Loucy (cell line): ENCODE measurements around the gene ZNF248.
"Not testable (repeated sequence)": the region's sequence is repeated elsewhere in the genome, so short reads cannot be mapped to it uniquely, and the experiment has no call there.

Experiments
- H2AFZ ChIP-seq: fragments of 200-600 bp; sonication (generic); 2 replicates; pipeline ENCODE4 v1.6.0; 2016; ENCODE audit warnings: antibody characterized with exemption, mild to moderate bottlenecking, low read length, moderate library complexity
- H3F3A ChIP-seq: fragments of 200-600 bp; 2 replicates; pipeline ENCODE4 v1.6.0; 2016; ENCODE audit warnings: antibody characterized with exemption, low read depth, mild to moderate bottlenecking
- H3K27me3 ChIP-seq: fragments of 200-600 bp; sonication (generic); 2 replicates; pipeline ENCODE4 v1.6.1; 2014; ENCODE audit warnings: low read length, mild to moderate bottlenecking; ENCODE audit not compliant: insufficient read depth, poor library complexity, severe bottlenecking
- H3K36me3 ChIP-seq: fragments of 200-600 bp; sonication (generic); 2 replicates; pipeline ENCODE4 v1.6.1; 2016; ENCODE audit warnings: low read length; ENCODE audit not compliant: insufficient read depth
- H3K4me1 ChIP-seq: fragments of 200-600 bp; sonication (generic); 2 replicates; pipeline ENCODE4 v1.5.1; 2014; ENCODE audit warnings: low read length, mild to moderate bottlenecking; ENCODE audit not compliant: insufficient read depth, poor library complexity, severe bottlenecking
- H3K4me2 ChIP-seq: fragments of 200-600 bp; sonication (generic); 2 replicates; pipeline ENCODE4 v1.6.0; 2014; ENCODE audit warnings: antibody characterized with exemption, low read length, low read depth, mild to moderate bottlenecking; ENCODE audit not compliant: poor library complexity, severe bottlenecking
- H3K4me3 ChIP-seq: fragments of 200-600 bp; sonication (generic); 2 replicates; pipeline ENCODE4 v1.5.1; 2014; ENCODE audit warnings: low read length, mild to moderate bottlenecking, mixed read lengths; ENCODE audit not compliant: poor library complexity, severe bottlenecking
- H3K79me2 ChIP-seq: fragments of 200-600 bp; sonication (generic); 2 replicates; pipeline ENCODE4 v1.6.1; 2014; ENCODE audit warnings: low read length; ENCODE audit not compliant: insufficient read depth
- H3K9ac ChIP-seq: fragments of 200-600 bp; sonication (generic); 2 replicates; pipeline ENCODE4 v1.6.0; 2014; ENCODE audit warnings: mild to moderate bottlenecking, low read depth, low read length, moderate library complexity; ENCODE audit not compliant: poor library complexity, severe bottlenecking
- H3K9me2 ChIP-seq: fragments of 200-600 bp; sonication (generic); replicated peaks from 2 replicates; pipeline ENCODE4 v1.6.1; 2016; ENCODE audit warnings: low read depth, low read length, mixed read lengths
- H3K9me3 ChIP-seq: fragments of 200-600 bp; sonication (generic); 2 replicates; pipeline ENCODE4 v1.6.1; 2014; ENCODE audit warnings: mild to moderate bottlenecking, antibody characterized with exemption, low read length, low read depth; ENCODE audit not compliant: insufficient read depth
- H4K20me1 ChIP-seq: fragments of 200-600 bp; sonication (generic); 2 replicates; pipeline ENCODE4 v1.6.0; 2014; ENCODE audit warnings: antibody characterized with exemption, low read length, mild to moderate bottlenecking; ENCODE audit not compliant: insufficient read depth, poor library complexity, severe bottlenecking
- CTCF ChIP-seq: fragments of 200-600 bp; sonication (generic); conservative IDR thresholded peaks from 2 replicates; pipeline ENCODE4 v1.5.1; 2014; ENCODE audit warnings: mild to moderate bottlenecking, antibody characterized with exemption, low read length
- EZH2phosphoT487 ChIP-seq: fragments of 200-600 bp; IDR thresholded peaks from 2 replicates; pipeline ENCODE4 v1.6.1; 2018; ENCODE audit warnings: antibody characterized with exemption, mild to moderate bottlenecking, moderate library complexity, borderline replicate concordance

ZNF248 gene

GRCh38 chr10:37865957-37866803, 8.8 kb upstream of the ZNF248 start:
- H3K4me3 ChIP-seq: no peak overlapping the region
- no peak overlapping the region for H2AFZ ChIP-seq
- no peak for TF ChIP-seq EZH2phosphoT487
- no peaks in the 10 kb centered on the region for H3K9me3 ChIP-seq
- no peaks in the 10 kb centered on the region for H3K9me2 ChIP-seq
- no peaks in the 10 kb centered on the region for H3K27me3 ChIP-seq
- no peaks in the 10 kb centered on the region for H4K20me1 ChIP-seq
- no peaks in the 10 kb centered on the region for H3K36me3 ChIP-seq
- H3K4me2 ChIP-seq: no peak overlapping the region
- no peaks in the 10 kb centered on the region for H3F3A ChIP-seq
- H3K9ac ChIP-seq: no peak overlapping the region
- no peaks in the 10 kb centered on the region for H3K79me2 ChIP-seq
- no peaks in the 10 kb centered on the region for H3K4me1 ChIP-seq

GRCh38 chr10:37865264-37865663, 7.9 kb upstream of the ZNF248 start:
- Histone ChIP-seq H3K9ac (no peak overlapping the region), H3F3A (no peaks in the 10 kb centered on the region), H2AFZ (no peak overlapping the region), H4K20me1 (no peaks in the 10 kb centered on the region), H3K9me2 (no peaks in the 10 kb centered on the region), H3K27me3 (no peaks in the 10 kb centered on the region), H3K9me3 (no peaks in the 10 kb centered on the region), H3K4me2 (no peak overlapping the region), H3K4me3 (no peak overlapping the region), H3K79me2 (no peaks in the 10 kb centered on the region), H3K4me1 (no peaks in the 10 kb centered on the region), H3K36me3 (no peaks in the 10 kb centered on the region)
- TF ChIP-seq CTCF: no peak

- H3K9ac ChIP-seq: no peak overlapping the region
- no peak overlapping the region for H3K4me2 ChIP-seq
These were observed 3.2 kb upstream of the ZNF248 start for GRCh38 chr10:37860494-37861190.

GRCh38 chr10:37859270-37859669, 1.9 kb upstream of the ZNF248 start:
- H3K9me3 ChIP-seq, H3K27me3 ChIP-seq, H3K4me3 ChIP-seq, H3K9ac ChIP-seq, H3K9me2 ChIP-seq, H3K4me2 ChIP-seq, H4K20me1 ChIP-seq, H3K36me3 ChIP-seq, H2AFZ ChIP-seq, H3F3A ChIP-seq: not testable (repeated sequence)
- peaks cover 20% of the 10 kb centered on the region for H3K4me1 ChIP-seq
- peaks cover 28% of the 10 kb centered on the region for H3K79me2 ChIP-seq

More at GRCh38 chr10:37860494-37861190, 3.2 kb upstream of the ZNF248 start:
- no peaks in the 10 kb centered on the region for H3K27me3 ChIP-seq
- H4K20me1 ChIP-seq: no peaks in the 10 kb centered on the region
- peaks cover 11% of the 10 kb centered on the region for H3K4me1 ChIP-seq
- H3K36me3 ChIP-seq: no peaks in the 10 kb centered on the region
- H3K79me2 ChIP-seq: peaks cover 17% of the 10 kb centered on the region
- H3K9me3 ChIP-seq: no peaks in the 10 kb centered on the region
- no peak overlapping the region for H3K4me3 ChIP-seq
- no peak overlapping the region for H2AFZ ChIP-seq
- H3K9me2 ChIP-seq: no peaks in the 10 kb centered on the region
- no peak for TF ChIP-seq EZH2phosphoT487
- TF ChIP-seq CTCF: no peak
- no peaks in the 10 kb centered on the region for H3F3A ChIP-seq
